Measurements from ENCODE around the gene SIPA1.
"Not testable (repeated sequence)": the region's sequence is repeated elsewhere in the genome, so short reads cannot be mapped to it uniquely, and the experiment has no call there.

SIPA1 gene

DNA sequence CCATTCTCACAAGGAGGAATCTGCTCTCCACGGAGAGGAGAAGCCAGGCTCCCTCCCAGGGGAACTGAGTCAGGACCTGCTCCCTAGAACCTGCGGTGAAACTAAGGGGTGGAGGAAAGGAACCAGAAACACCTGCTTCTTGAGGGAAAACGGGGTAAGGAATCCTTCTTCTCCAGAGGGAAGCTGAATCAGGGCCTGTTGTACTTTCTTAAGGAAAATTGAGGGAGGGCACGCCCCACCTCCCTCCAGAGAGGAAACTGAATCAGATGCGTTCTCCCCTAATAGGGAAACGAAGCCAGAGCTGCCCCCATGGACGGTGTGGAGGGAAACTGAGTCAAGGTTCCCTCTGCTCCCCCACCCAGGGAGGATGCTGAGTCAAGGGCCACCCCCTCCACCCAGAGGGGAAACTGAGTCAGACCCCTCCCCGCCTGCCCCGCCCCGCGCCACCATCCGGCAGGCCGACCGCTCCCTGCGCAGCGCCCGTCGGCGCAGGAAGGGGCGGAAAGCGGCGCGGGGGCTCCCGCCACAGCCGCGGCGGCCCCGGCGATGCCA, 24.4 kb downstream of the SIPA1 start:
- TF ChIP-seq, protein P1, sequence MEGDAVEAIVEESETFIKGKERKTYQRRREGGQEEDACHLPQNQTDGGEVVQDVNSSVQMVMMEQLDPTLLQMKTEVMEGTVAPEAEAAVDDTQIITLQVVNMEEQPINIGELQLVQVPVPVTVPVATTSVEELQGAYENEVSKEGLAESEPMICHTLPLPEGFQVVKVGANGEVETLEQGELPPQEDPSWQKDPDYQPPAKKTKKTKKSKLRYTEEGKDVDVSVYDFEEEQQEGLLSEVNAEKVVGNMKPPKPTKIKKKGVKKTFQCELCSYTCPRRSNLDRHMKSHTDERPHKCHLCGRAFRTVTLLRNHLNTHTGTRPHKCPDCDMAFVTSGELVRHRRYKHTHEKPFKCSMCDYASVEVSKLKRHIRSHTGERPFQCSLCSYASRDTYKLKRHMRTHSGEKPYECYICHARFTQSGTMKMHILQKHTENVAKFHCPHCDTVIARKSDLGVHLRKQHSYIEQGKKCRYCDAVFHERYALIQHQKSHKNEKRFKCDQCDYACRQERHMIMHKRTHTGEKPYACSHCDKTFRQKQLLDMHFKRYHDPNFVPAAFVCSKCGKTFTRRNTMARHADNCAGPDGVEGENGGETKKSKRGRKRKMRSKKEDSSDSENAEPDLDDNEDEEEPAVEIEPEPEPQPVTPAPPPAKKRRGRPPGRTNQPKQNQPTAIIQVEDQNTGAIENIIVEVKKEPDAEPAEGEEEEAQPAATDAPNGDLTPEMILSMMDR (conservative IDR thresholded peaks at IDR 0.05; ENCODE audit: control insufficient read depth, insufficient read depth, low read depth, low read length) = no peak
- DNase-seq (ENCODE audit: low read depth) = peak; percentile 56
- H3K4me3 ChIP-seq (ENCODE audit: control insufficient read depth, low read depth, low read length) = peak overlapping the region; percentile 94

DNA sequence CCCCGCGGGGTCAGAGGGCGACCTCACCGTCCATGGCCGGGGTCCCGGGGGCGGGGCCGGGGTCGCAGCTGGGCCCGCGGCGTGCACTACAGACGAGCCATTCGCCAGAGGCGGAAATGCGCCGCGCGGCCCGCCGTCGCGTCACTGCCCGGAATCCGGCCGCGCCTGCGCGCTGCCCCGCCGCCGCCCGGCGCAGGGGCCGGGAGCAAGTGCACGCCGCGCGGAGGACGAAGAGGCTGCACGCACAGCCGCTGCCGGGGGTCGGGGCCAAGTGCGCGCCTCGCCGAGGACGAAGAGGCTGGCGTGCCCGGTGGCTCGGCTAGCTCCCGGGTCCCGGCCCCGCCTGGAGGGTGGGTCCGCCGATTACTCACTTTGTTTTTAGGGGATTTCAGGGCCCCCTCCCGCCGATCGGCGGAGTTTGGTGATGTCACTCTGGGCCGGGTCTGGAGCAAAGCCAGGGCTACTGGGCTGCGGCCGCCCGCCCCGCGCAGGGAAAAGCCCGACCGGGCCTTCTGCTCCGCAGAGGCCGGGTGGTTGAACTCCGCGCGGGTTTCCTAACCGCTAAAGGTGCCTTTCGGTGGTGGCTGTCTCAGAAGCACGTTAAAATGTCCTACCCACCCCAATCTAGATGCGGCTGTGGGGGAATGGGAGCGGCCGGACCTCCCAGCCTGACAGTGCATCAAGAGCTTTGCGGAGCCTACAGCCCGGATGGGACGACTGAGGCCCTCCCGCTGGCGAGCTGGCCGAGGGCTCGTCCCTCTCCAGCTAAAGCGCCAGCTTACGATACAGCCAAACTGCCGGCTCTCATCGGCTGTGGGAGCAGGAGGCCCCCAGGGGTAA, 25.1 kb downstream of the SIPA1 start, which contains the start of gene RELA:
RELA (minus strand) TSS at position 118 of the 840 bp plus-strand sequence; CDS start at position 34, 84 bp downstream.
- peak within 1 kb of the TSS; percentile 94 for H3K4me3 ChIP-seq (ENCODE audit: control insufficient read depth, low read depth, low read length)
- DNase-seq (ENCODE audit: low read depth) = peak; percentile 89
- TF ChIP-seq, protein P1 (conservative IDR thresholded peaks at IDR 0.05; ENCODE audit: control insufficient read depth, insufficient read depth, low read depth, low read length) = no peak

DNA sequence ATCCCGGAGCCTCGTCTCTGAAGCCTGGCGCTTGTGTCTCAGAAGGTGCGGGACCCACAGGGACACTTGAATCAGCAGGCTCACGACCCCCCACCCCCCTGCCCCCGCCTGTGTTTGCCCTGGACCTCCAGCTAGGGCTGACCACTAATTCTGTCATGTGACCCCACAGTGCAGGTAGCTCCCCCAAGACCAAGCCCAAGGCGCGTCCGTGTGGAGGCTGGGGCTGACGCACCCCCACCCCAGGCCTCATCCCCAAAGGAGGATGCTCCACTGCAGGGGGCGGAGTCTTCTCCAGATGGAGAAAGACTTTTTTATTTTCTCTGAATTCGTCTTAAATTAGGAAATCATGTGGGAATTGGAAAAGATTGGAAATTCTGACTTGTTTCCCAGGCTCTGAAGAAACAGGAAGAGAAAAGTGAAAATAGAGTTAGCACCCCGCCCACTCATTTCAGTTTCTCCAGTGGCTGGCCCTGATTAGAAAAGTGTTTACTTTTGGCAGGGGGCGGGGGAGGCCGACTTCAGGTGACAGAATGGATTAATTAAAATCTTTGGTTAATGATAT, 25.8 kb downstream of the SIPA1 start:
- H3K4me3 ChIP-seq (ENCODE audit: control insufficient read depth, low read depth, low read length) = peak overlapping the region; percentile 59
- DNase-seq (ENCODE audit: low read depth) = peak; percentile 78
- TF ChIP-seq, protein P1 (conservative IDR thresholded peaks at IDR 0.05; ENCODE audit: control insufficient read depth, insufficient read depth, low read depth, low read length) = no peak

DNA sequence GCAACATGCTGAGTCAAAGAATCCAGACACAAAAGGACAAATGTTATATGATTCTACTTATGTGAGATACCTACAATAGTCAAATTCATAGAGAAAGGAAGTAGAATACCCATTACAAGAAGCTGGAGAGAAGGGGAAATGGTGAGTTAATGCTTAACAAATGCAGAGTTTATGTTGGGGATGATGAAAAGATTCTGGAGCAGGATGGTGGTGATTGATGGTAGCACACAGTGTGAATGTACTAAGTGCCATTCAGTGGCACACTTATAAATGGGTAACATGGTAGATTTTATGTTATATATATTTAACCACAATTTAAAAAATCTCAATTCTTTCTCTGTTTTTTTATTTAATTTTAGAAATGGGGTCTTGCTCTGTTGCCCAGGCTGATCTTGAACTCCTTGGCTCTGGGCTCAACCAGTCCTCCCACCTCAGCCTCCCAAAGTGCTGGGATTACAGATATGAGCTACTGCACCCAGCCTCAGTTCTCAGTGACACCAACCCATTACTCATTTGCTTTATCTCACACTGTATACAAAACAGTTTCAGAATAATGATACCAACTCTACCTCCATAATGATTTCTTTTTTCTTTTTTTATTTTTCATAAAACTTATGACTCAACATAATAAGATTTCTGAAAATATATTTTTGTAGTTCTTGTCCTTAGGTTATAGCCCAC, 34.4 kb downstream of the SIPA1 start:
- TF ChIP-seq, protein P1 (conservative IDR thresholded peaks at IDR 0.05; ENCODE audit: control insufficient read depth, insufficient read depth, low read depth, low read length) = no peak
- DNase-seq (ENCODE audit: low read depth) = no peak
- no peak overlapping the region for H3K4me3 ChIP-seq (ENCODE audit: control insufficient read depth, low read depth, low read length)

DNA sequence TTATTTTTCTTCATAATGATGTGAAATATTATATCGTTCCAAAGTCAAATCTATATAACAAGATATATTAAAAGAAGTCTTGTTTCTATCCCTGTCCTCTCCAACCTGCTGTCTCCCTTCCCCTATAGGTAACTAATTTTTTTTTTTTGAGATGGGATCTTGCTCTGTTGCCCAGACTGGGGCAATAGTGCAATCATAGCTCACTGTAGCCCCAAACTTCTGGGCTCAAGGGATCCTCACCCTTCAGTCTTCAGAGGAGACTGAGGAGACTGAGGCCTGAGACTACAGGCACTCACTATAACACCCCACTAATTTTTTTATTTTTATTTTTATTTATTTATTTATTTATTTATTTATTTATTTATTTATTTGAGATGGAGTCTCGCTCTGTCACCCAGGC, 35.1 kb downstream of the SIPA1 start:
- no peak overlapping the region for H3K4me3 ChIP-seq (ENCODE audit: control insufficient read depth, low read depth, low read length)
- DNase-seq (ENCODE audit: low read depth) = no peak
- TF ChIP-seq, protein P1 (conservative IDR thresholded peaks at IDR 0.05; ENCODE audit: control insufficient read depth, insufficient read depth, low read depth, low read length) = no peak

DNA sequence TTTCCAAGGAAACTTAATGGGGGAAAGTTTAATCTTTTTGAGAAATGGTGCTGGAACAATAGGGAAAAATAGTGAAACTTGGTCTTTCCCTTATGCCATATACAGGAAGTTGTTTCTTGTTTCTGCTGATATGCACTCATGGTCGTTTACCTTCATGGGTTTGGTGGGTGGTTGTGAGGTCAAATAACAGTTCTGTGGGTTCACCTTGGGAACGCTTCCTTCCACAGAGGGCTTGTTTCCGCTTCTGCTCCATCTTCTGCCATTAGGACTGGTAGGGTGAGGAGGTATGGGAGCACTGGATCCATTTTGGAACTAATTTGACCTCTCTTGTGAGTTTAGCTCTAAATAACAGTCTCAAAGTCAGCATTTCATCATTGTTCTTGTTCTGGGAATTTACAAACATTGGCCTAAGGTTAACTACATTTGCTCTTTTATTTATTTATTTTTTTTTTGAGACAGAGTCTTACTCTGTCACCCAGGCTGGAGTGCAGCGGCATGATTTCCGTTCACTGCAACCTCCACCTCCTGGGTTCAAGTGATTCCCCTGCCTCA, 42.4 kb downstream of the SIPA1 start:
- DNase-seq (ENCODE audit: low read depth) = no peak
- TF ChIP-seq, protein P1 (conservative IDR thresholded peaks at IDR 0.05; ENCODE audit: control insufficient read depth, insufficient read depth, low read depth, low read length) = no peak
- no peak overlapping the region for H3K4me3 ChIP-seq (ENCODE audit: control insufficient read depth, low read depth, low read length)

DNA sequence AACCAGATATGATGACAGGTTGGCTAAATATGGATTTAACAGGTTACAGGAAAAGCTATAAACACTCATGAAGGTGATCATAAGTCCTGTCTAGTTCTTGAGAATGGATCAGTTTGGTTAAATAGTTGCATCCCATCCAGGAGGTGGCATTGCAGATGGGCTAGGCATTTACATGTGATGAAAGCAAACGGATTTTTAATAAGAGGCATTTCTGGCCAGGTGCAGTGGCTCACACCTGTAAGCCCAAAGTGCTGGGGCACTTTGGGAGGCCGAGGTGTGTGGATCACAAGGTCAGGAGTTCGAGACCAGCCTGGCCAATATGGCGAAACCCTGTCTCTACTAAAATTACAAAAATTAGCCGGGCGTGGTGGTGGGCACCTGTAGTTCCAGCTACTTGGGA, 45.6 kb downstream of the SIPA1 start:
- H3K4me3 ChIP-seq (ENCODE audit: control insufficient read depth, low read depth, low read length); DNase-seq (ENCODE audit: low read depth): not testable (repeated sequence)

Measured in fibroblast of mammary gland (primary cell).